ENCODE results near the gene SRD5A2. TPM values are rescaled to one million over a fixed set of nuclear protein-coding genes. Genes with fewer than 3 reads are reported as not detected.

The SRD5A2 gene
- polyA plus RNA-seq, 1 experiment, result not detected

DNA sequence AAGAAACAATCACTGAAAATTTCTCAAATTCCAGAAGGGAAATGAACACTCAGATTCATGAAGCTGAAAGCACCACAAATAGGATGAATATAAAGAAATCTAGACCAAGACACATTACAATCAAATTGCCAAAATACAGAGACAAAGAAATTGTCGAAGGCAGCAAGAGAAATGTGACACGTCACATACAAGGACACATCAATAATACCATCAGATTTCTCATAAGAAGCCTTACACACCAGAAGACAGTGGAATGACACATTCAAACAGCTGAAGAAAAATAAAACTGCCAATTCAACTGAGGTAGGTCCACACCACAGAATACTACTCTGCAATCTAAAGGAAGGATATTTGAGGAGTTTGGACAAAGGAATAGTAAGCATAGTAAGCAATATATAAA, 27.4 kb downstream of the SRD5A2 start:
- CTCF ChIA-PET, result no interaction called here
- DNase-seq (ENCODE audit: low read depth), result no peak
- POLR2A ChIA-PET, result no interaction called here

GRCh38 chr2:31547485-31547884, 33.3 kb downstream of the SRD5A2 start:
- TF ChIP-seq, protein P1, sequence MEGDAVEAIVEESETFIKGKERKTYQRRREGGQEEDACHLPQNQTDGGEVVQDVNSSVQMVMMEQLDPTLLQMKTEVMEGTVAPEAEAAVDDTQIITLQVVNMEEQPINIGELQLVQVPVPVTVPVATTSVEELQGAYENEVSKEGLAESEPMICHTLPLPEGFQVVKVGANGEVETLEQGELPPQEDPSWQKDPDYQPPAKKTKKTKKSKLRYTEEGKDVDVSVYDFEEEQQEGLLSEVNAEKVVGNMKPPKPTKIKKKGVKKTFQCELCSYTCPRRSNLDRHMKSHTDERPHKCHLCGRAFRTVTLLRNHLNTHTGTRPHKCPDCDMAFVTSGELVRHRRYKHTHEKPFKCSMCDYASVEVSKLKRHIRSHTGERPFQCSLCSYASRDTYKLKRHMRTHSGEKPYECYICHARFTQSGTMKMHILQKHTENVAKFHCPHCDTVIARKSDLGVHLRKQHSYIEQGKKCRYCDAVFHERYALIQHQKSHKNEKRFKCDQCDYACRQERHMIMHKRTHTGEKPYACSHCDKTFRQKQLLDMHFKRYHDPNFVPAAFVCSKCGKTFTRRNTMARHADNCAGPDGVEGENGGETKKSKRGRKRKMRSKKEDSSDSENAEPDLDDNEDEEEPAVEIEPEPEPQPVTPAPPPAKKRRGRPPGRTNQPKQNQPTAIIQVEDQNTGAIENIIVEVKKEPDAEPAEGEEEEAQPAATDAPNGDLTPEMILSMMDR (IDR thresholded peaks at IDR 0.05; ENCODE audit: insufficient read depth, low read depth, low read length), result no peak
- Histone ChIP-seq H3K4me3 (ENCODE audit: low read depth, low read length) (no peak overlapping the region), H3K27me3 (ENCODE audit: control insufficient read depth, insufficient read depth, low read length) (no peaks in the 10 kb centered on the region), H3K36me3 (ENCODE audit: control insufficient read depth, insufficient read depth, low read length) (no peaks in the 10 kb centered on the region)
- no peak for DNase-seq (ENCODE audit: low read depth)
- POLR2A ChIA-PET, result no interaction called here
- CTCF ChIA-PET, result no interaction called here

More for the DNA sequence above, 27.4 kb downstream of the SRD5A2 start:
- no peaks in the 10 kb centered on the region for H3K27me3 ChIP-seq (ENCODE audit: control insufficient read depth, insufficient read depth, low read length)
- TF ChIP-seq, protein P1 (IDR thresholded peaks at IDR 0.05; ENCODE audit: insufficient read depth, low read depth, low read length), result no peak
- H3K4me3 ChIP-seq (ENCODE audit: low read depth, low read length), result no peak overlapping the region
- no peaks in the 10 kb centered on the region for H3K36me3 ChIP-seq (ENCODE audit: control insufficient read depth, insufficient read depth, low read length)

DNA sequence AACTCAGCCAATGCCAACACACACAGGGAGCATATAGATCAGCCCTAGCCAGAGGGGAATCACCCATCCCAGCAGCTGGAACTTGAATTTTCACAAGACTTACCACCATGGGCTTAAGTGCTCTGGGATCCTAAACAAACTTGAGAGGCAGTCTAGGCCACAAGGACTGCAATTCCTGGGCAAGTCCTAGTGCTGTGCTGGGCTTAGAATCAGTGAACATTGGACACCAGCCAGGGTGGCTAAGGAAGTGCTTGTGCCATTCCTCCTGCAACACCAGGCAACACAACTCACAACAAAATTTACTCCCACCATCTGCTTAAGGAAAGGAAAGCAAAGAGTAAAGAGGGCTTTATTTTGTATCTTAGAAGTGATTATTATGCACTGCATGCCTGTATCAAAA, 38.9 kb downstream of the SRD5A2 start:
- DNase-seq (ENCODE audit: low read depth), result no peak
- ChIA-PET CTCF (interaction anchor here (1.5 kb wide), 1 partner anchor 19 kb away, joined by 4 read pairs; no protein-coding TSS in a partner anchor), POLR2A (no interaction called here)
- TF ChIP-seq, protein P1 (IDR thresholded peaks at IDR 0.05; ENCODE audit: insufficient read depth, low read depth, low read length), result no peak
- no peak overlapping the region for H3K4me3 ChIP-seq (ENCODE audit: low read depth, low read length)
- H3K27me3 ChIP-seq (ENCODE audit: control insufficient read depth, insufficient read depth, low read length), result no peaks in the 10 kb centered on the region
- no peaks in the 10 kb centered on the region for H3K36me3 ChIP-seq (ENCODE audit: control insufficient read depth, insufficient read depth, low read length)

- Histone ChIP-seq H3K27me3 (ENCODE audit: control insufficient read depth, insufficient read depth, low read length) (0 out of 2 replicates have a peak, but pooled peaks cover 3% of the 10 kb centered on the region), H3K36me3 (ENCODE audit: control insufficient read depth, insufficient read depth, low read length) (no peaks in the 10 kb centered on the region), H3K4me3 (ENCODE audit: low read depth, low read length) (no peak overlapping the region)
- ChIA-PET CTCF (no interaction called here), POLR2A (no interaction called here)
- DNase-seq (ENCODE audit: low read depth), result no peak
- TF ChIP-seq, protein P1 (IDR thresholded peaks at IDR 0.05; ENCODE audit: insufficient read depth, low read depth, low read length), result no peak
Measured at GRCh38 chr2:31539505-31539904, 41.2 kb downstream of the SRD5A2 start.

DNA sequence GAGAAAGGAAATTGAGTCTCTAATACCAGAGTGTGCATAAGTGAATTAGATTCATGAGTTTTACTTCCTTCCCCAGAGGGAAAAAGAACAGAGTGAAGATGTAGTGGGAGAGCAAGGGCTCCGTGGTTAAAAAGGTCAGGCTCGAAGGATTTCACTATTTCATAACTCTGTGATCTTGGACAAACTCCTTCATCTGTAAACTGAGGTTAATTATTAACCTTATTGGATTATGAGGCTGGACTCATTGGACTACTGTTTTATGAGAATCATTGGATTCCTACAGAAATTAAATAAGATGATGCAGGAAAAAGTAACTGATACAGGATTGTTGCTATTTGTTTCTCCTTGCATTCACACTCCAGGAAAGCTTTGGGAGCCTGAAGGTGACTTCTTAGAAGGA, 45.0 kb downstream of the SRD5A2 start:
- DNase-seq (ENCODE audit: low read depth), result no peak
- CTCF ChIA-PET, result no interaction called here
- POLR2A ChIA-PET, result no interaction called here

More for the DNA sequence above, 45.0 kb downstream of the SRD5A2 start:
- Histone ChIP-seq H3K27me3 (ENCODE audit: control insufficient read depth, insufficient read depth, low read length) (0 out of 2 replicates have a peak, but pooled peaks cover 3% of the 10 kb centered on the region), H3K4me3 (ENCODE audit: low read depth, low read length) (no peak overlapping the region), H3K36me3 (ENCODE audit: control insufficient read depth, insufficient read depth, low read length) (no peaks in the 10 kb centered on the region)
- TF ChIP-seq, protein P1 (IDR thresholded peaks at IDR 0.05; ENCODE audit: insufficient read depth, low read depth, low read length), result no peak
